CD4-positive, CD25-positive, alpha-beta regulatory T cell (primary cell): ENCODE results near the gene LPAR6. TPM values are rescaled to one million over a fixed set of nuclear protein-coding genes. Genes with fewer than 3 reads are reported as not detected.

Experiments used
- ATAC-seq, 2 donors: fragments of 150-1000 bp; cut with Tn5 transposase; one replicate each; pipeline ENCODE4 v1.10.0; 2021; ENCODE audit warnings: low read depth in 2 of 2, moderate number of reproducible peaks in 2 of 2, moderate library complexity in 1 of 2
- DNase-seq, 3 donors: peaks; one replicate each; pipeline versions ENCODE4 v3.0.0 to v3.0.0-alpha.2; 2012 to 2022; ENCODE audit warnings: mixed read lengths in 1 of 3
- H3K27ac ChIP-seq: one replicate; pipeline ENCODE4 v1.7.0; 2013; ENCODE audit warnings: mild to moderate bottlenecking, low read length; ENCODE audit not compliant: insufficient read depth, poor library complexity, severe bottlenecking
- H3K27me3 ChIP-seq: one replicate; pipeline ENCODE4 v1.7.0; 2013; ENCODE audit warnings: low read length; ENCODE audit not compliant: control insufficient read depth, insufficient read depth
- H3K36me3 ChIP-seq: one replicate; pipeline ENCODE4 v1.7.0; 2013; ENCODE audit warnings: mild to moderate bottlenecking, low read length, moderate library complexity; ENCODE audit not compliant: control insufficient read depth, insufficient read depth
- H3K4me1 ChIP-seq: 2 replicates; pipeline ENCODE4 v1.7.0; 2013; ENCODE audit warnings: mild to moderate bottlenecking, low read length; ENCODE audit not compliant: insufficient read depth, control insufficient read depth, poor library complexity, severe bottlenecking
- H3K4me3 ChIP-seq: one replicate; pipeline ENCODE4 v1.7.0; 2013; ENCODE audit warnings: low read depth, mild to moderate bottlenecking, low read length, moderate library complexity
- H3K9me3 ChIP-seq, 2 experiments: 1 replicate in 1 of 2; 2 replicates in 1 of 2; pipeline ENCODE4 v1.7.0; 2013; ENCODE audit warnings: low read length in 2 of 2, mild to moderate bottlenecking in 1 of 2, moderate library complexity in 1 of 2; ENCODE audit not compliant: control insufficient read depth in 2 of 2
- H3K27ac Mint-ChIP-seq, 3 donors: one replicate each; pipeline ENCODE4 v1.8.0; 2020 to 2022; ENCODE audit warnings: mild to moderate bottlenecking in 3 of 3, mixed read lengths in 3 of 3, moderate library complexity in 2 of 3
- H3K27me3 Mint-ChIP-seq: one replicate; pipeline ENCODE4 v1.8.0; 2022; ENCODE audit warnings: mild to moderate bottlenecking, mixed read lengths
- H3K36me3 Mint-ChIP-seq: one replicate; pipeline ENCODE4 v1.8.0; 2020; ENCODE audit warnings: mixed read lengths
- H3K4me1 Mint-ChIP-seq, 4 donors: one replicate each; pipeline ENCODE4 v1.8.0; 2020 to 2022; ENCODE audit warnings: mixed read lengths in 4 of 4, mild to moderate bottlenecking in 1 of 4
- H3K4me3 Mint-ChIP-seq, 4 donors: one replicate each; pipeline ENCODE4 v1.8.0; 2020 to 2022; ENCODE audit warnings: mild to moderate bottlenecking in 4 of 4, mixed read lengths in 4 of 4, moderate library complexity in 3 of 4
- H3K9me3 Mint-ChIP-seq, 7 donors: one replicate each; pipeline ENCODE4 v1.8.0; 2020 to 2022; ENCODE audit warnings: mixed read lengths in 7 of 7, mild to moderate bottlenecking in 3 of 7, moderate library complexity in 2 of 7
- polyA plus RNA-seq, 4 donors: library from polyadenylated mRNA; unstranded; fragments of 300-500 nt; fragmentation: Illumina TruSeq; gene quantifications; one replicate each; pipeline ENCODE4 v1.2.3, GENCODE V29; 2021
- total RNA-seq: library from RNA; stranded (reverse); gene quantifications from one replicate; pipeline ENCODE4 v1.2.3, GENCODE V29; 2022

Gene LPAR6
- total and polyA plus RNA-seq, 5 donors from 2014 or later: 85.4 to 150 (median 87.1) TPM

DNA sequence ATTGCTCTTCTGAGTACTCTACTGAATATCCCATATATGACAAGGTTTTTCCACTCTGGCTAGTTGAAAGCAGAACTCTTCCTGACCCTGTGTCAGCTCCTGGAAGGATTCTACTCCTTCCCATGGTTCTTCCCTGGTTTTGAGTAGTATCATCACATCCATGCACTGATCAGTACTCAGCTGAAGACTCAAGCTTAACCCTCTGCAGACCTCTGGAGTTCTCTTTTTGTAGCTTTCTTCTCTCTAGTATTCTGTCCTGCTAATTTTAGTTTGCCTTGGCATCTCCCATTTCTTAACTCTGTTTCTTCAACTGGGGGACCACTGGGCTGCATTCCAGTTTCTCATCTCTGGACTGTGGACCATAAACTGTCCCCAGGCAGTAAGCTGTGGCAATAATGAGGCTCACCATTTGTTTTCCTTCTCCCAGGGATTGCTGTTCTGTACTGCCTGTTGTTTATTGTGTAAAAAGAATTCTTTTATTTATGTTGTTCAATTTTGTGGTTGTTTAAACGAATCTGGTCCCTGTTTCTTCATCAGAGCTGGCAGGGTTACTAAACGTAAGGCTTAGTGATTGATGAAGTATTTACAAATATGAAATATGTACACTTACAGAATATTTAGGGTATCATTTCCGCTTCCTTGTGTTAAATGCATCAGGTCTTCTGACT is 19.7 kb downstream of the LPAR6 start:
- H3K4me3 Mint-ChIP-seq: no peak overlapping the region
- H3K27ac Mint-ChIP-seq: no peak overlapping the region
- H3K27me3 ChIP-seq: no peaks in the 10 kb centered on the region
- H3K4me1 ChIP-seq: no peaks in the 10 kb centered on the region
- ATAC-seq: no peak
- H3K36me3 Mint-ChIP-seq: peaks cover 62% of the 10 kb centered on the region
- H3K9me3 ChIP-seq: peaks cover 0 to 7% of the 10 kb centered on the region in 2 experiments
- H3K4me3 ChIP-seq: no peak overlapping the region
- DNase-seq: no peak
- H3K4me1 Mint-ChIP-seq: peaks cover 13 to 29% (median 14%) of the 10 kb centered on the region in 4 donors
- no peaks in the 10 kb centered on the region for H3K27me3 Mint-ChIP-seq
- H3K9me3 Mint-ChIP-seq: peaks cover 0 to 30% (median 6%) of the 10 kb centered on the region in 7 donors
- no peak overlapping the region for H3K27ac ChIP-seq
- peaks cover 5% of the 10 kb centered on the region for H3K36me3 ChIP-seq

DNA sequence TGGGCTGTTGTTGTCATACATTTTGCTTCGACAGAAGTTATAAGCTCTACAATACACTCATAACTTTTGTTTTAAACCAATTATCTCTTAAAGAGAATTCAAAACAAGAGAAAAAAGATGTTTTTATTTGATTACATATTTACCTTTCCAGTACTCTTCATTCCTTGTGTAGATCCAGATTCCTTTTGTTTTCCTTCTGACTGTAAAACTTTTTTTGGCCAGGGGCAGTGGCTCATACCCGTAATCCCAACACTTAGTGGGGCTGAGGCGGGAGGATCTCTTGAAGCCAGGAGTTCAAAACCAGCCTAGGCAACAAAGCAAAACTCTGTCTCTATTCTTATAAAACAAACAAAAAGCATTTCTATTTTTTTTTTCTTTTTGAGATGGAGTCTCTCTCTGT is 21.7 kb downstream of the LPAR6 start:
- Mint-ChIP-seq H3K4me1 (peaks cover 9 to 34% (median 23%) of the 10 kb centered on the region in 4 donors), H3K4me3 (no peak overlapping the region), H3K27me3 (no peaks in the 10 kb centered on the region), H3K36me3 (peaks cover 54% of the 10 kb centered on the region), H3K9me3 (peaks cover 0 to 27% (median 6%) of the 10 kb centered on the region in 7 donors), H3K27ac (no peak overlapping the region)
- Histone ChIP-seq H3K9me3 (peaks cover 0 to 7% of the 10 kb centered on the region in 2 experiments), H3K27ac (no peak overlapping the region), H3K27me3 (no peaks in the 10 kb centered on the region), H3K4me1 (no peaks in the 10 kb centered on the region), H3K36me3 (peaks cover 5% of the 10 kb centered on the region), H3K4me3 (no peak overlapping the region)
- ATAC-seq (no peak), DNase-seq (no peak)

DNA sequence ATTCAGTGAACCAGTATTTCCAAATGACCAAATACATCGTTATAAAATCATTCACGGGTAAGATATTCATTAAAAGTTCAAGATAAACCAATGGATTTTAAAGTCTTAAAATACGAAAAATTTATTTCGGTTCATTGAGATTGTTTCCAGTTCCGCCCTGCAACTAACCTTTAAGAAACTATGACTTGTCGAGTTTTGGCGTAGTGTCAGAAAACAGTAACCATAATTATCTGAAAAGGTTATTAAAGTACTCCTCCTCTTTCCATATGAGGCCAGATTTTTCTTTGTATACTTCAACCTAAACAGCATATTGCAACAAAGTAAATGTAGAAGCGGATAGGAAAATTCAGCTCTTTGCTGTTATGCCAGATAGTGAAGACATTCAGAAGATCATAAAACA is 26.1 kb downstream of the LPAR6 start:
- H3K36me3 Mint-ChIP-seq: peaks cover 43% of the 10 kb centered on the region
- H3K4me1 ChIP-seq: no peaks in the 10 kb centered on the region
- ATAC-seq: no peak
- H3K36me3 ChIP-seq: peaks cover 3% of the 10 kb centered on the region
- no peak overlapping the region for H3K27ac ChIP-seq
- H3K27ac Mint-ChIP-seq: no peak overlapping the region
- H3K9me3 ChIP-seq: peaks cover 0 to 5% of the 10 kb centered on the region in 2 experiments
- peaks cover 4% of the 10 kb centered on the region for H3K27me3 Mint-ChIP-seq
- H3K4me1 Mint-ChIP-seq: peaks cover 14 to 34% (median 22%) of the 10 kb centered on the region in 4 donors
- no peak overlapping the region for H3K4me3 Mint-ChIP-seq
- H3K9me3 Mint-ChIP-seq: peaks cover 0 to 5% (median 2%) of the 10 kb centered on the region in 7 donors
- H3K27me3 ChIP-seq: no peaks in the 10 kb centered on the region
- DNase-seq: no peak
- H3K4me3 ChIP-seq: no peak overlapping the region

DNA sequence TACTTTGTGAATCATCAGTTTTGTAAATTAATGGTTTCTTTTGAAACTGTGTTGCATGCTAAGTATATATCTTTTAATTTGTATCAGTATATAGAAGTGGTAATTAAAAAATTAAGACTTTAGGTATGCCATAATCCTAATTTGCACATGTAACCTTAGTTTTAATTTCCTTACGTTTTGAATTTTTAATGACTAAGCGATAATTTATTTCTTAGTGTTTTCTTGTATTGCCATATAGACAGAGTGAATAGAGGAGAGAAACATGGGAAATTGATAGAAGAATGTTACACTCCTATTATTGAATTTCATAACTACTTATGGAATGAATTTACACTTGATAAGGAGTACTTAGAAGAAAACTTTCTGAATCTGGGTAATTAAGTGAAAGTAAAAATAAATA is 29.5 kb downstream of the LPAR6 start:
- no peak overlapping the region for H3K4me3 ChIP-seq
- Mint-ChIP-seq H3K36me3 (peaks cover 33% of the 10 kb centered on the region), H3K4me1 (peaks cover 9 to 25% (median 17%) of the 10 kb centered on the region in 4 donors), H3K27me3 (peaks cover 4% of the 10 kb centered on the region), H3K27ac (no peak overlapping the region), H3K9me3 (peaks cover 0 to 2% (median 0%) of the 10 kb centered on the region in 7 donors), H3K4me3 (no peak overlapping the region)
- ATAC-seq (no peak), DNase-seq (no peak)
- H3K9me3 ChIP-seq: no peaks in the 10 kb centered on the region
- H3K4me1 ChIP-seq: no peaks in the 10 kb centered on the region
- peaks cover 9% of the 10 kb centered on the region for H3K36me3 ChIP-seq
- H3K27me3 ChIP-seq: no peaks in the 10 kb centered on the region
- H3K27ac ChIP-seq: no peak overlapping the region

DNA sequence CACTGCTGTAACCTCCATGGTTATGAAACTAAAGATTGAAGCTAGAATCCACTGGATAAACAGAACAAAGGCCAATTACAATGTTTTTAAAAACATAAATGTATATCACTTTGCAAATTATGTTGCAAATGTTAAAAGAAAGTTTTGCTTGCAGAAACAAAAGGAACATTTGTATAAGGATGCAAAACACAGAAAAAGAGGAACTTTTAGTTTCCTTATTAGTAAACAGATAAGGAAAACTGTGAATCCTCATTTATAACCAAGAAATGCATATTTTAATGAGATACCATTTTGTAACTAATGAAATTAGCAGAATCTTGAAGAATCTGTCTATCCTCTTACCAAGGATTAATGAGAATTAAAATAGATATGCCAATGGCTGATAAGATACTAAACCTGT is 32.3 kb downstream of the LPAR6 start:
- Histone ChIP-seq H3K4me3 (no peak overlapping the region), H3K27ac (no peak overlapping the region), H3K4me1 (no peaks in the 10 kb centered on the region), H3K27me3 (no peaks in the 10 kb centered on the region), H3K36me3 (peaks cover 9% of the 10 kb centered on the region), H3K9me3 (no peaks in the 10 kb centered on the region)
- peaks cover 4% of the 10 kb centered on the region for H3K27me3 Mint-ChIP-seq
- peaks cover 4 to 11% (median 7%) of the 10 kb centered on the region in 4 donors for H3K4me1 Mint-ChIP-seq
- DNase-seq (no peak), ATAC-seq (no peak)
- H3K36me3 Mint-ChIP-seq: peaks cover 45% of the 10 kb centered on the region
- H3K4me3 Mint-ChIP-seq: no peak overlapping the region
- H3K27ac Mint-ChIP-seq: no peak overlapping the region
- peaks cover 0 to 2% (median 0%) of the 10 kb centered on the region in 7 donors for H3K9me3 Mint-ChIP-seq

DNA sequence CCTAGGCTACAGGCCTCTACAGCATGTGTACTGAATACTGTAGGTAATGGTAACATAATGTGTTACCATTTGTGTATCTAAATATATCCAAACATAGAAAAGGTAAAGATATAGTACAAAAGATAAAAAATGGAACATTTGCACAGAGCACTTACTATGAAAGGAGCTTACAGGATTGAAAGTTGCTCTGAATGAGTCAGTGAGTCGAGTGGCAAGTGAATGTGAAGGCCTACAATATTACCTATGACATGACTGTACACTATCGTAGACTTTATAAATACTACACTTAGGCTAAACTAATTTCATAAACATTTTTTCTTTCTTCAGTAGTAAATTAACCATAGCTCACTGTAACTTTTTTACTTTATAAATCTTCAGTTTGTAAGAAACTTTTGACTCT is 35.1 kb downstream of the LPAR6 start:
- no peak for ATAC-seq
- no peak overlapping the region for H3K4me3 Mint-ChIP-seq
- H3K36me3 ChIP-seq: peaks cover 17% of the 10 kb centered on the region
- H3K9me3 ChIP-seq: no peaks in the 10 kb centered on the region
- no peak for DNase-seq
- peaks cover 0 to 2% (median 1%) of the 10 kb centered on the region in 4 donors for H3K4me1 Mint-ChIP-seq
- no peak overlapping the region for H3K27ac Mint-ChIP-seq
- H3K27me3 ChIP-seq: no peaks in the 10 kb centered on the region
- H3K4me3 ChIP-seq: no peak overlapping the region
- H3K27me3 Mint-ChIP-seq: no peaks in the 10 kb centered on the region
- H3K4me1 ChIP-seq: no peaks in the 10 kb centered on the region
- peaks cover 49% of the 10 kb centered on the region for H3K36me3 Mint-ChIP-seq
- peaks cover 0 to 4% (median 0%) of the 10 kb centered on the region in 7 donors for H3K9me3 Mint-ChIP-seq
- H3K27ac ChIP-seq: no peak overlapping the region

DNA sequence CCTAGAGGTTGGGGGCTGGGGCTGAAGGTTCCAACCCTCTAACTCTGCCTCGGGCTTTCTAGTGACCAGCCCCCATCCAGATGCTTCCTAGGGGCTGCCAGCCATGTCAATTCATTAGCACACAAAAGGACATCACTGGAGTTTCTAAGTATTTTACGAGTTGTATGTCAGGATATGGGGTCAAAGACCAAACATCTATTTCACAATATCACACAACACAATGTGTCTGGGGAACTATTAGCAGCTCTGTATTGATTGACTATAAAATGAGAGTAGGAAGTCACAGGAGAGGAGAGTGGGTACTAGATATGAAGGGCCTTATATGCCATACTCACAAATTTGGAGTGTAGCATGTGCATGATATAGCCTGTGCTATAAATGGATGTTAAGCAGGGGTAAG is 42.1 kb downstream of the LPAR6 start:
- ATAC-seq: no peak
- Histone ChIP-seq H3K27me3 (no peaks in the 10 kb centered on the region), H3K9me3 (no peaks in the 10 kb centered on the region), H3K4me3 (no peak overlapping the region), H3K27ac (no peak overlapping the region), H3K36me3 (peaks cover 12% of the 10 kb centered on the region), H3K4me1 (no peaks in the 10 kb centered on the region)
- DNase-seq: no peak
- Mint-ChIP-seq H3K4me3 (no peak overlapping the region), H3K9me3 (peaks cover 0 to 4% (median 0%) of the 10 kb centered on the region in 7 donors), H3K4me1 (peaks cover 3 to 10% (median 5%) of the 10 kb centered on the region in 4 donors), H3K36me3 (peaks cover 32% of the 10 kb centered on the region), H3K27ac (peak overlapping the region in 1 of 3 donors; percentile 16), H3K27me3 (no peaks in the 10 kb centered on the region)

DNA sequence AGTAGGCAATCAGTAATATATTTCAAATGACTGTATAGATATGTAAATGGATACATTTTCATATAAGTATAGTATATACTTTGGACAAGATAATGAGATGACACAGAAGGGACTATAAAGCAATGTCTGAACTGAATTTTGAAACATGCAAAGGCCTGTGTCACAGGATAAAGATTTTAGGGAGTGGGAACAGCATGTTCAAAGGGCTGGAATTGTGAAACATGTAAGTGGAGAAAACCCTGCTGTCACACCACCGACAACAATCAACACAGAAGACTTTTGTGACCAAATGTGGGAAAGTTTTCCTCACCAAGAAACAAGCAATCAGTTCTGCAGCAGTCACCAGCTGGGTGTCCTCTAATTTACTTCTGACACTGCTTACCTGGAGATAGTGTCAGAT is 42.9 kb downstream of the LPAR6 start:
- no peak overlapping the region for H3K27ac ChIP-seq
- Mint-ChIP-seq H3K4me3 (peak overlapping the region in 1 of 4 donors; percentile 2), H3K27ac (no peak overlapping the region), H3K9me3 (peaks cover 0 to 4% (median 0%) of the 10 kb centered on the region in 7 donors), H3K36me3 (peaks cover 29% of the 10 kb centered on the region), H3K27me3 (no peaks in the 10 kb centered on the region), H3K4me1 (peaks cover 3 to 10% (median 5%) of the 10 kb centered on the region in 4 donors)
- peaks cover 12% of the 10 kb centered on the region for H3K36me3 ChIP-seq
- DNase-seq: no peak
- no peak overlapping the region for H3K4me3 ChIP-seq
- no peaks in the 10 kb centered on the region for H3K4me1 ChIP-seq
- ATAC-seq: no peak
- no peaks in the 10 kb centered on the region for H3K9me3 ChIP-seq
- H3K27me3 ChIP-seq: no peaks in the 10 kb centered on the region
